Heart right ventricle (tissue), 16 donors: ENCODE results near the gene RAP1GAP2. TPM values are rescaled to one million over a fixed set of nuclear protein-coding genes. Genes with fewer than 3 reads are reported as not detected.

ENCODE experiments used
- ATAC-seq, 8 donors: fragments of 200-7000 bp; cut with Tn5 transposase; one replicate each; pipeline ENCODE4 v1.9.1; 2020; ENCODE audit warnings: mild to moderate bottlenecking in 8 of 8, moderate library complexity in 8 of 8, moderate number of reproducible peaks in 1 of 8
- DNase-seq, 2 donors: peaks; one replicate each; pipeline ENCODE4 v3.0.0-alpha.2; 2020
- H3K27ac ChIP-seq, 10 donors: fragments of 200-600 bp; sonication (generic) in 2 of 10; one replicate each; pipeline versions ENCODE4 v1.5.0 to v1.8.0; 2020 to 2022; ENCODE audit warnings: mild to moderate bottlenecking in 3 of 10
- H3K27me3 ChIP-seq, 7 donors: fragments of 200-600 bp; one replicate each; pipeline ENCODE4 v1.8.0; 2021 to 2022; ENCODE audit warnings: mild to moderate bottlenecking in 2 of 7
- H3K36me3 ChIP-seq, 9 donors: fragments of 200-600 bp; sonication (generic) in 1 of 9; one replicate each; pipeline versions ENCODE4 v1.5.0 to v1.8.0; 2020 to 2022; ENCODE audit warnings: mild to moderate bottlenecking in 2 of 9
- H3K4me1 ChIP-seq, 9 donors: fragments of 200-600 bp; sonication (generic) in 1 of 9; one replicate each; pipeline versions ENCODE4 v1.5.0 to v1.8.0; 2020 to 2022; ENCODE audit warnings: mild to moderate bottlenecking in 4 of 9
- H3K4me3 ChIP-seq, 10 donors: fragments of 200-600 bp; sonication (generic) in 2 of 10; one replicate each; pipeline versions ENCODE4 v1.5.0 to v1.8.0; 2020 to 2022; ENCODE audit warnings: mild to moderate bottlenecking in 7 of 10, moderate library complexity in 2 of 10
- H3K9me3 ChIP-seq, 11 donors: fragments of 200-600 bp in 10 of 11; sonication (generic) in 2 of 11; one replicate each; pipeline versions ENCODE4 v1.5.0 to v1.8.0; 2013 to 2022; ENCODE audit warnings: mild to moderate bottlenecking in 2 of 11, control low read depth in 1 of 11, moderate library complexity in 1 of 11
- CTCF ChIP-seq, 9 donors: fragments of 200-600 bp; sonication (generic) in 2 of 9; IDR thresholded peaks; one replicate each; pipeline versions ENCODE4 v1.5.0 to v1.8.0; 2021 to 2022; ENCODE audit warnings: antibody characterized with exemption in 9 of 9, mild to moderate bottlenecking in 5 of 9, moderate library complexity in 1 of 9
- WGBS, 2 donors: extraction: QIAGEN DNeasy Blood & Tissue Kit; methylation state at CpG; one replicate each; pipeline ENCODE4 v1.1.7; 2013; ENCODE audit warnings: inconsistent platforms in 1 of 2; 5-methylcytosine and 5-hydroxymethylcytosine counted together
- intact Hi-C, 10 donors: fragments of 100-400 bp; cut with DNase I; formaldehyde crosslinking; loops; one replicate each; pipeline versions ENCODE4 v1.11.1 to v1.14.2; 2022
- polyA plus RNA-seq, 2 donors: library from polyadenylated mRNA; stranded (reverse); fragments of 200-250 nt; gene quantifications; one replicate each; pipeline ENCODE4 v1.2.3, GENCODE V29; 2013
- total RNA-seq, 10 donors: library from RNA; stranded (reverse); fragmentation: NEBNext Ultra II Directional in 3 of 10; extraction: Animal tissue kit (Norgen Biotek cat#: 25700) in 3 of 10; gene quantifications; one replicate each; pipeline versions ENCODE4 v1.2.1 to v1.2.4, GENCODE V29; 2021 to 2023
- donor health status: Arrhythmogenic right ventricular cardiomyopathy.
- donor health status: ischemic (EF 13 %, LVEDD 7.1; RV severe dilation, severe dysfunction).
- donor health status: healthy with polysubstance abuse.
- donor health status: DM: no; HTN: yes; CAD: no.
- donor health status: DM: no; HTN: no; CAD: no.
- donor health status: ischemic (EF 25% LVEDD 6.9; RV normal size, moderate dysfunction).
- donor health status: ischemic (EF 25% LVEDD 5.7; RV mildly dilated, moderate dysfunction).
- donor health status: healthy.
- donor health status: DM: yes; HTN: yes; CAD: no.
- donor health status: Ischemic cardiomyopathy.
- donor health status: ischemic (EF 35%, LVEDD 5.7; RV mildly dilated, moderate dysfunction).
- donor health status: nonischemic (EF 11% LVEDD 7.7; RV severe dilation, severe dysfunction).
- donor health status: DM: yes; HTN: yes; CAD: no.
- donor health status: PGD.
- donor health status: ischemic (EF 29% LVEDD 5.4; RV normal size, mild dysfunction).
- donor health status: nonischemic (EF 23%, LVEDD 6.1; RV moderate dilation, normal function).

Gene RAP1GAP2
- total and polyA plus RNA-seq, 12 donors, result 9.5 to 51.3 (median 34.6) TPM

GRCh38 chr17:2977157-2977556 is 180.9 kb downstream of the RAP1GAP2 start:
- Histone ChIP-seq H3K9me3 (peaks cover 0 to 5% (median 0%) of the 10 kb centered on the region in 11 donors), H3K4me3 (no peak overlapping the region), H3K36me3 (peaks cover 0 to 23% (median 0%) of the 10 kb centered on the region in 9 donors), H3K27me3 (no peaks in the 10 kb centered on the region), H3K4me1 (peaks cover 0 to 7% (median under 1%) of the 10 kb centered on the region in 9 donors), H3K27ac (no peak overlapping the region)
- no peak for ATAC-seq
- no peak for DNase-seq
- 96 to 98% methylated on average over 3 of the region's 3 CpGs for WGBS, 2 donors
- intact Hi-C loops, result no loop called here
- no peak for TF ChIP-seq CTCF (IDR thresholded peaks at IDR 0.05)

GRCh38 chr17:2978116-2978515 is 181.9 kb downstream of the RAP1GAP2 start:
- no peak for DNase-seq
- H3K36me3 ChIP-seq, result peaks cover 0 to 30% (median 0%) of the 10 kb centered on the region in 9 donors
- peaks cover 0 to 5% (median 0%) of the 10 kb centered on the region in 11 donors for H3K9me3 ChIP-seq
- H3K4me1 ChIP-seq, result peaks cover 0 to 16% (median 9%) of the 10 kb centered on the region in 9 donors
- no peak for TF ChIP-seq CTCF (IDR thresholded peaks at IDR 0.05)
- no peak overlapping the region for H3K27ac ChIP-seq
- no peaks in the 10 kb centered on the region for H3K27me3 ChIP-seq
- H3K4me3 ChIP-seq, result no peak overlapping the region
- WGBS, 2 donors, result 79 to 84% methylated on average over 9 of the region's 9 CpGs
- no peak for ATAC-seq
- intact Hi-C loops, result no loop called here

- intact Hi-C loops, result no loop called here
- Histone ChIP-seq H3K36me3 (peaks cover 0 to 34% (median 0%) of the 10 kb centered on the region in 9 donors), H3K27ac (no peak overlapping the region), H3K4me3 (no peak overlapping the region), H3K27me3 (no peaks in the 10 kb centered on the region), H3K9me3 (peaks cover 0 to 5% (median 0%) of the 10 kb centered on the region in 11 donors), H3K4me1 (peaks cover 0 to 21% (median 10%) of the 10 kb centered on the region in 9 donors)
- TF ChIP-seq CTCF (IDR thresholded peaks at IDR 0.05), result no peak
- DNase-seq (no peak), ATAC-seq (no peak)
- WGBS, 2 donors, result 81 to 93% methylated on average over 2 of the region's 2 CpGs
Measured at GRCh38 chr17:2978991-2979390, 182.8 kb downstream of the RAP1GAP2 start.

GRCh38 chr17:2980211-2980903 is 184.1 kb downstream of the RAP1GAP2 start:
- no peak for ATAC-seq
- no peak for DNase-seq

More at GRCh38 chr17:2980211-2980903, 184.1 kb downstream of the RAP1GAP2 start:
- Histone ChIP-seq H3K36me3 (peaks cover 0 to 40% (median 0%) of the 10 kb centered on the region in 9 donors), H3K4me1 (peaks cover 0 to 21% (median 10%) of the 10 kb centered on the region in 9 donors), H3K27ac (no peak overlapping the region), H3K9me3 (no peaks in the 10 kb centered on the region), H3K4me3 (no peak overlapping the region), H3K27me3 (no peaks in the 10 kb centered on the region)
- intact Hi-C loops, result loop anchor here in 2 of 10 donors (5.0 to 10.0 kb wide), 2 partner anchors 126 to 128 kb away; no protein-coding TSS in a partner anchor
- 96 to 97% methylated on average over 13 of the region's 13 CpGs for WGBS, 2 donors
- TF ChIP-seq CTCF (IDR thresholded peaks at IDR 0.05), result no peak
